Keratinocyte (primary cell): ENCODE data around the gene TIMM23. TPM values are rescaled to one million over a fixed set of nuclear protein-coding genes. Genes with fewer than 3 reads are reported as not detected.

Source experiments
- DNase-seq: peaks from one replicate; pipeline ENCODE4 v3.0.0-alpha.2; 2011; ENCODE audit warnings: low read depth, missing footprints, low spot score
- FAIRE-seq: peaks from 2 replicates; lab custom pipeline; 2011; peaks lifted over from hg19 to GRCh38; lab: Jason Lieb, UNC
- H2AFZ ChIP-seq: 2 replicates; pipeline ENCODE4 v1.6.0; 2012; ENCODE audit warnings: low read length, control low read depth, inconsistent platforms; ENCODE audit not compliant: control insufficient read depth
- H3K27ac ChIP-seq: 2 replicates; pipeline ENCODE4 v1.5.1; 2011; ENCODE audit warnings: low read length; ENCODE audit not compliant: control insufficient read depth, insufficient read depth
- H3K27me3 ChIP-seq: 3 replicates; pipeline ENCODE4 v1.6.0; 2011; ENCODE audit warnings: low read length; ENCODE audit not compliant: control insufficient read depth, insufficient read depth; ENCODE audit errors: extremely low read depth
- H3K36me3 ChIP-seq, 2 experiments: 2 replicates in 1 of 2; 3 replicates in 1 of 2; pipeline ENCODE4 v1.5.1; 2011; ENCODE audit warnings: low read length in 2 of 2, mild to moderate bottlenecking in 1 of 2; ENCODE audit not compliant: control insufficient read depth in 2 of 2, insufficient read depth in 2 of 2; ENCODE audit errors: extremely low read depth in 1 of 2
- H3K4me1 ChIP-seq: 3 replicates; pipeline ENCODE4 v1.5.1; 2011; ENCODE audit warnings: low read length; ENCODE audit not compliant: control insufficient read depth, insufficient read depth; ENCODE audit errors: extremely low read depth
- H3K4me2 ChIP-seq: 3 replicates; pipeline ENCODE4 v1.6.0; 2011; ENCODE audit warnings: low read depth, low read length; ENCODE audit not compliant: control insufficient read depth, insufficient read depth; ENCODE audit errors: extremely low read depth
- H3K4me3 ChIP-seq, 3 experiments: fragments of 200-600 bp in 1 of 3; sonication (generic) in 1 of 3; 2 replicates in 2 of 3; 3 replicates in 1 of 3; pipeline ENCODE4 v1.5.1; 2011 to 2016; ENCODE audit warnings: low read length in 3 of 3, mild to moderate bottlenecking in 3 of 3, control low read depth in 2 of 3, inconsistent platforms in 1 of 3, low read depth in 1 of 3, mixed read lengths in 1 of 3, mixed run types in 1 of 3, moderate library complexity in 1 of 3; ENCODE audit not compliant: control insufficient read depth in 2 of 3, insufficient read depth in 2 of 3; ENCODE audit errors: extremely low read depth in 1 of 3
- H3K79me2 ChIP-seq: 2 replicates; pipeline ENCODE4 v1.6.0; 2012; ENCODE audit warnings: low read length; ENCODE audit not compliant: control insufficient read depth, insufficient read depth
- H3K9ac ChIP-seq: 3 replicates; pipeline ENCODE4 v1.6.0; 2011; ENCODE audit warnings: low read length; ENCODE audit not compliant: control insufficient read depth, insufficient read depth; ENCODE audit errors: extremely low read depth
- H3K9me1 ChIP-seq: 3 replicates; pipeline ENCODE4 v1.6.0; 2011; ENCODE audit warnings: low read length; ENCODE audit not compliant: control insufficient read depth, insufficient read depth; ENCODE audit errors: extremely low read depth
- H3K9me3 ChIP-seq: 2 replicates; pipeline ENCODE4 v1.5.1; 2012; ENCODE audit warnings: low read depth, low read length; ENCODE audit not compliant: control insufficient read depth
- H4K20me1 ChIP-seq: 3 replicates; pipeline ENCODE4 v1.6.0; 2011; ENCODE audit warnings: low read length; ENCODE audit not compliant: control insufficient read depth, insufficient read depth; ENCODE audit errors: extremely low read depth
- EZH2 ChIP-seq: IDR thresholded peaks from one replicate; pipeline ENCODE4 v1.6.1; 2012; ENCODE audit warnings: inconsistent platforms, mild to moderate bottlenecking, low read length, moderate library complexity
- dilution Hi-C: fragments of 300-500 bp; cut with MboI; formaldehyde crosslinking; loops from one replicate; pipeline ENCODE4 v1.7.0; 2020; ENCODE audit warnings: low sequenced_read_pairs; ENCODE audit not compliant: extremely low pct_ligation_motif_present
- polyA plus RNA-seq, 5 experiments: library from polyadenylated mRNA; depleted of rRNA in 3 of 5; stranded (reverse) in 3 of 5; stranded (forward) in 1 of 5; unstranded in 1 of 5; fragments of >200 nt; gene quantifications; 1 replicate in 1 of 5; 2 replicates in 3 of 5; 3 replicates in 1 of 5; pipeline versions ENCODE4 v1.2.1 to v1.2.3, GENCODE V29; 2011 to 2012; ENCODE audit warnings: missing spikeins in 2 of 5, low read depth in 1 of 5, low replicate concordance in 1 of 5
- TF ChIP-seq, protein P1 (sequence below), 3 experiments: IDR thresholded peaks in 1 of 3; conservative IDR thresholded peaks in 1 of 3; optimal IDR thresholded peaks in 1 of 3; 2 replicates in 2 of 3; 3 replicates in 1 of 3; pipeline versions ENCODE3 to v1.5.1; 2011; ENCODE audit warnings: low read length in 3 of 3, mild to moderate bottlenecking in 3 of 3, moderate library complexity in 2 of 3, control low read depth in 1 of 3, inconsistent platforms in 1 of 3; ENCODE audit not compliant: insufficient read depth in 2 of 3; ENCODE audit errors: extremely low read depth in 1 of 3

TIMM23 gene
- polyA plus RNA-seq, 1 donor (not counting 4 experiments of a cell fraction or from before 2014, with no cell fraction given): 172 TPM

DNA sequence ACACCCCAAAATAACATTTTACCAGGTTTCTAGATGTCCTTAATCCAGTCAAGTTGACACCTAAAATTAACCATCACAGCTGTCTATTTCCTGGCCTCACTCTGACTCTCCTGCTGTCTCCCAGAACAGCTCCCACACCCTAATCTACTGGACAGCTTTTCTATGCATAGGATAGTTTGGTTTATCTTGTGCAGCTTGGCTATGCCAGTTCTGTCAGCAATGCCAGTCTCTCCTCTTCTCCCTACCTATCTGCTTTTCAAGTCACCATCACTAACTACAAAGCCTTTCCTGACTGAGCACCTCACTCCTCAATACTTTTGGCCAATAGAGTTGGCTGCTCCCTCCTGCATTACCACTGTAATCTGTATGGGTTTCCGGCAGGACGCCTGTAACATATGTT is 53.1 kb downstream of the TIMM23 start:
- no peak for FAIRE-seq
- Histone ChIP-seq H3K4me2 (no peak overlapping the region), H3K79me2 (peaks cover 99% of the 10 kb centered on the region), H3K27ac (no peak overlapping the region), H3K9me1 (peaks cover 3% of the 10 kb centered on the region), H3K9ac (no peak overlapping the region), H3K4me3 (no peak overlapping the region), H3K4me1 (peaks cover 31% of the 10 kb centered on the region), H3K27me3 (no peaks in the 10 kb centered on the region), H2AFZ (no peak overlapping the region), H4K20me1 (peaks cover 37% of the 10 kb centered on the region), H3K9me3 (no peaks in the 10 kb centered on the region), H3K36me3 (no peaks in the 10 kb centered on the region)
- TF ChIP-seq, protein P1, sequence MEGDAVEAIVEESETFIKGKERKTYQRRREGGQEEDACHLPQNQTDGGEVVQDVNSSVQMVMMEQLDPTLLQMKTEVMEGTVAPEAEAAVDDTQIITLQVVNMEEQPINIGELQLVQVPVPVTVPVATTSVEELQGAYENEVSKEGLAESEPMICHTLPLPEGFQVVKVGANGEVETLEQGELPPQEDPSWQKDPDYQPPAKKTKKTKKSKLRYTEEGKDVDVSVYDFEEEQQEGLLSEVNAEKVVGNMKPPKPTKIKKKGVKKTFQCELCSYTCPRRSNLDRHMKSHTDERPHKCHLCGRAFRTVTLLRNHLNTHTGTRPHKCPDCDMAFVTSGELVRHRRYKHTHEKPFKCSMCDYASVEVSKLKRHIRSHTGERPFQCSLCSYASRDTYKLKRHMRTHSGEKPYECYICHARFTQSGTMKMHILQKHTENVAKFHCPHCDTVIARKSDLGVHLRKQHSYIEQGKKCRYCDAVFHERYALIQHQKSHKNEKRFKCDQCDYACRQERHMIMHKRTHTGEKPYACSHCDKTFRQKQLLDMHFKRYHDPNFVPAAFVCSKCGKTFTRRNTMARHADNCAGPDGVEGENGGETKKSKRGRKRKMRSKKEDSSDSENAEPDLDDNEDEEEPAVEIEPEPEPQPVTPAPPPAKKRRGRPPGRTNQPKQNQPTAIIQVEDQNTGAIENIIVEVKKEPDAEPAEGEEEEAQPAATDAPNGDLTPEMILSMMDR (optimal IDR thresholded peaks at IDR 0.05 in 1 of 3, IDR thresholded peaks at IDR 0.05 in 1 of 3, conservative IDR thresholded peaks at IDR 0.05 in 1 of 3; ENCODE audit: extremely low read depth in 1 of 3, insufficient read depth in 2 of 3, low read length in 3 of 3): no peak
- dilution Hi-C loops: no loop called here
- DNase-seq: no peak

DNA sequence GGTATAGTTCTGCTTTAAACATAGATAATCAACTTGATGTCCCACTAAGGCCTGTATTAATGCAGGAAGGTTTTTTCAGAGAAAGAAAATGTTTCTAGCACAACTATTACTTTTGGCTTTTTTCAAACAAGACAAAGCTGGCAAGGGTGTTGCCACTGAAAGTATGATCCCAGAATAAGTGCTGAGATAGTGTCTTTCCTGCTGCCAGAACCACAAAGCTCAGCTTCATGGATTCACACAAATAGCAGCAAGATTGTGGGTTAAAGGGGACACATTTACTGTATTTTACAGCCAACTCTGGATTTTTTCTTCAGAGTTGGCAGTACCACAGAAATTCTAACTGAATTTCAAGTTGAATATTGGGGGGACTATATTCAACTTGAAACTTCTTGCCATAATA is 53.8 kb downstream of the TIMM23 start:
- Histone ChIP-seq H3K36me3 (no peaks in the 10 kb centered on the region), H4K20me1 (peaks cover 36% of the 10 kb centered on the region), H3K4me2 (no peak overlapping the region), H3K4me3 (no peak overlapping the region), H3K4me1 (peaks cover 30% of the 10 kb centered on the region), H2AFZ (no peak overlapping the region), H3K79me2 (peaks cover 92% of the 10 kb centered on the region), H3K27me3 (no peaks in the 10 kb centered on the region), H3K9me3 (no peaks in the 10 kb centered on the region), H3K27ac (no peak overlapping the region), H3K9me1 (peaks cover 3% of the 10 kb centered on the region), H3K9ac (no peak overlapping the region)
- no peak for DNase-seq
- FAIRE-seq: no peak
- dilution Hi-C loops: no loop called here
- TF ChIP-seq, protein P1 (optimal IDR thresholded peaks at IDR 0.05 in 1 of 3, IDR thresholded peaks at IDR 0.05 in 1 of 3, conservative IDR thresholded peaks at IDR 0.05 in 1 of 3; ENCODE audit: extremely low read depth in 1 of 3, insufficient read depth in 2 of 3, low read length in 3 of 3): no peak
- TF ChIP-seq EZH2: no peak
